ENCODE measurements around the gene NKAIN1.
"Not testable (repeated sequence)": the region's sequence is repeated elsewhere in the genome, so short reads cannot be mapped to it uniquely, and the experiment has no call there.

Gene NKAIN1

GRCh38 chr1:31140299-31140698 is 99.4 kb downstream of the NKAIN1 start:
- Mint-ChIP-seq H3K36me3 (ENCODE audit: low read depth) (no peaks in the 10 kb centered on the region), H3K4me3 (no peak overlapping the region), H3K9me3 (no peaks in the 10 kb centered on the region), H3K4me1 (ENCODE audit: low read depth) (no peaks in the 10 kb centered on the region), H3K27ac (no peak overlapping the region), H3K27me3 (no peaks in the 10 kb centered on the region)
- DNase-seq = no peak

DNA sequence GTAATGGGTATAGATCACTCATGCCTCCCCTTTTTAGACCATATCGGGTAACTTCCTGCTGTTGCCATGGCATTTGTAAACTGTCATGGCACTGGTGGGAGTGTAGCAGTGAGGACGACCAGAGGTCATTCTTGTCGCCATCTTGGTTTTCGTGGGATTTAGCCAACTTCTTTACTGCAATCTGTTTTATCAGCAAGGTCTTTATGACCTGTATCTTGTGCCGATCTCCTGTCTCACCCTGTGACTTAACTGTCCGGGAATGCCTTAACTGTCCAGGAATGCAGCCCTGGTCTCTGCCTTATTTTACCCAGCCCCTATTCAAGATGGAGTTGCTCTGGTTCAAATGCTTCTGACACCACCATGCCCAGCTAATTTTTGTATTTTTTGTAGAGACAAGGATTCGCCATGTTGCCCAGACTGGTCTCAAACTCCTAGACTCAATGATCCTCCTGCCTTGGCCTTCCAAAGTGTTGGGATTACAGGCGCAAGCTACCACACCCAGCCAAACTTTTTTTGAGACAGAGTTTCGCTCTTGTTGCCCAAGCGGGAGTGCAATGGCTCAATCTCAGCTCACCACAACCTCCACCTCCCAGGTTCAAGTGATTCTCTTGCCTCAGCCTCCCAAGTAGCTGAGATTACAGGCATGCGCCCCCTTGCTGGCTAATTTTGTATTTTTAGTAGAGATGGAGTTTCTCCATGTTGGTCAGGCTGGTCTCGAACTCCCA is 100.7 kb downstream of the NKAIN1 start:
- not testable (repeated sequence) for DNase-seq; H3K9me3 Mint-ChIP-seq; H3K36me3 Mint-ChIP-seq (ENCODE audit: low read depth); H3K27ac Mint-ChIP-seq; H3K4me1 Mint-ChIP-seq (ENCODE audit: low read depth); H3K27me3 Mint-ChIP-seq; H3K4me3 Mint-ChIP-seq

GRCh38 chr1:31137873-31138272 is 101.8 kb downstream of the NKAIN1 start:
- not testable (repeated sequence) for H3K9me3 Mint-ChIP-seq; H3K4me3 Mint-ChIP-seq; H3K27ac Mint-ChIP-seq; H3K36me3 Mint-ChIP-seq (ENCODE audit: low read depth); DNase-seq; H3K27me3 Mint-ChIP-seq; H3K4me1 Mint-ChIP-seq (ENCODE audit: low read depth)

GRCh38 chr1:31135973-31136600 is 103.6 kb downstream of the NKAIN1 start:
- no peaks in the 10 kb centered on the region for H3K27me3 Mint-ChIP-seq
- H3K4me1 Mint-ChIP-seq (ENCODE audit: low read depth) = no peaks in the 10 kb centered on the region
- no peak for DNase-seq
- H3K27ac Mint-ChIP-seq = no peak overlapping the region
- no peaks in the 10 kb centered on the region for H3K9me3 Mint-ChIP-seq
- no peaks in the 10 kb centered on the region for H3K36me3 Mint-ChIP-seq (ENCODE audit: low read depth)
- H3K4me3 Mint-ChIP-seq = no peak overlapping the region

DNA sequence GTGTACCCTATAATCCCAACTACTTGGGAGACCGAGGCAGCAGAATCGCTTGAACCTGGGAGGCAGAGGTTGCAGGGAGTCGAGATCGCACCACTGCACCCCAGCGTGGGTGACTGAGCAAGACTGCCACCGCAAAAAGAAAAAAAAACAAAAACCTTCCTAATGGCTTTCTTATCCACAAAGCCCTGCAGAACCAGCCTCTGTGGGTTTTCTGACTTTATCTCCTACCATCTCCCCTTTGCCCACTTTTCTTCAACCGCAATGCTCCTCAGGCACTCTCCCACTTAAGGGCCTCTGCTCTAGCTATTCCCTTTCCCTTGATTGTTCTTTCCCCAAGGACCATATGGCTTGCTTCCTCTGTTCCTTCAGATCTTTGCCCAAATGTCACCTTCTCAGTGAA is 106.3 kb downstream of the NKAIN1 start:
- Mint-ChIP-seq H3K27ac (no peak overlapping the region), H3K9me3 (no peaks in the 10 kb centered on the region), H3K4me3 (no peak overlapping the region), H3K27me3 (no peaks in the 10 kb centered on the region), H3K4me1 (ENCODE audit: low read depth) (no peaks in the 10 kb centered on the region), H3K36me3 (ENCODE audit: low read depth) (no peaks in the 10 kb centered on the region)
- DNase-seq = no peak
